OCI-M2 (cell line): Measurements from ENCODE around the gene SLC1A3.
"Not testable (repeated sequence)": the region's sequence is repeated elsewhere in the genome, so short reads cannot be mapped to it uniquely, and the experiment has no call there.

Source experiments
- DNase-seq: peaks from one replicate; lab custom pipeline; 2025; ENCODE audit not compliant: unreplicated experiment; lab: John Stamatoyannopoulos, UW

SLC1A3 gene

DNA sequence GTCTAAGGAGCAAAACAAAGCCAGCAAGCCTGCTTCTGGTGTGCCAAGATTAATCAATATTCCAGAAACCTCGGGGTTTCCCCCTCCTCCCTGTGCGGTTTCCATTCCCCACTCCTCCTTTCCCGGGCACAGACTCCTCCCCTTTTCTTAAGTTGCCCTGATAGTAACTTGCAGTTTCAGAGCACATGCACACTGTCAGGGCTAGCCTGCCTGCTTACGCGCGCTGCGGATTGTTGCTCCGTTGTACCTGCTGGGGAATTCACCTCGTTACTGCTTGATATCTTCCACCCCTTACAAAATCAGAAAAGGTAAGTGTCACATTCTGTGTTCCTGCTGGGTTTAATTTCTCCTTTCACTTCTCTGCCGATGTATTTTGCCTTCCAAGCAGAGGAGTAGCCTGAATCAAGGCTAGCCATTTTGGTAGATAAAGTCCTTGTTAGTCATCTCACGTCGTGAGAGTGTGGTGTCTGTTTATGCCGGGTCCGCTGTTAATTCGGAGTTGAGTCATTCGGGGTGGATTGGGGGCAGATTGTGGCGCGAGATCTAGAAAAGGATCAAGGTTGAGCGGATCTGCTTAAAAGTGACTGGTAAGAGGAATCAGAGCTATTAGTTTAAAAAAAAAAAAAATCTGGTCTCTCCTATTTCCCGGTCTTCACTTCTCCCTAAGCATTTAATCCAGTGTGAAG lies at the start of gene SLC1A3:
TSS of gene SLC1A3 (plus strand) at position 179 of the 686 bp plus-strand sequence. CDS start 1,818 bp downstream, outside the sequence.
- peak; percentile 13 for DNase-seq

DNA sequence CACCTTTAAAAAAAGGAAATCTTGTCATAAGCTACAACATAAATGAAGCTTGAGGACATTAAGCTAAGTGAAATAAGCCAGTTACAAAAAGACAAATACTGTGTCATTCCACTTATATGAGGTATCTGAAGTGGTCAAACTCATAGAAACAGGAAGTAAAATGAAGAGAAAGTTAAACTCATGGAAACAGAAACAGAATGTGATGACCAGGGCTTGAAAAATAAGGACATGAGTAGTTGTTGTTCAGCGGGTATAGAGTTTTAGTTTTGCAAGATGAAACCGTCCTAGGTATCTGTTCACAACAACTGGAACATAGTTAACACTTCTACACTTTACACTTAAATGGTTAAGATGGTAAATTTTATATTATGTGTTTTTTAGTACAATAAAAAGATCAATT lies 47.8 kb upstream of the SLC1A3 start:
- no peak for DNase-seq

DNA sequence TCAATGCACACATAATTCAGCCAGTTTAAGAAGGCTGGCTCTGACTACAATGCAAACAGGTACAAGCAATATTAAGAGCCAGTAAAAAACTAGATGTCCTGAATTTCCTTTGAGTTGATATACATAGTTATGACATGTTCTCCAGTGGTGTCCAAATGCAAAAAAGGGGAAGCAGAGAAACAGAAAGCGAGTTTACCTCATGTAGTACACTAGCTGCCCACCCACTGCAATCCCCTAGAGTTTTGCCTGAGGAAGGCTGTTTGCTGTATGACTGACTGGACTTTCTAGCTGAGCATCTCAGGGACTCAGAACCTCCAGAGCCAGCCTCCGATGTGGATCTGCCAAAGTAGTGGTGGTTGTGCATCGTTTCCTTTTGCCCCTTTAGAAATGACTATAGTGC lies 44.8 kb upstream of the SLC1A3 start:
- no peak for DNase-seq

- no peak for DNase-seq
Measured at GRCh38 chr5:36569491-36569890, 36.9 kb upstream of the SLC1A3 start.

- no peak for DNase-seq
Measured at GRCh38 chr5:36570301-36571095, 35.9 kb upstream of the SLC1A3 start.

DNA sequence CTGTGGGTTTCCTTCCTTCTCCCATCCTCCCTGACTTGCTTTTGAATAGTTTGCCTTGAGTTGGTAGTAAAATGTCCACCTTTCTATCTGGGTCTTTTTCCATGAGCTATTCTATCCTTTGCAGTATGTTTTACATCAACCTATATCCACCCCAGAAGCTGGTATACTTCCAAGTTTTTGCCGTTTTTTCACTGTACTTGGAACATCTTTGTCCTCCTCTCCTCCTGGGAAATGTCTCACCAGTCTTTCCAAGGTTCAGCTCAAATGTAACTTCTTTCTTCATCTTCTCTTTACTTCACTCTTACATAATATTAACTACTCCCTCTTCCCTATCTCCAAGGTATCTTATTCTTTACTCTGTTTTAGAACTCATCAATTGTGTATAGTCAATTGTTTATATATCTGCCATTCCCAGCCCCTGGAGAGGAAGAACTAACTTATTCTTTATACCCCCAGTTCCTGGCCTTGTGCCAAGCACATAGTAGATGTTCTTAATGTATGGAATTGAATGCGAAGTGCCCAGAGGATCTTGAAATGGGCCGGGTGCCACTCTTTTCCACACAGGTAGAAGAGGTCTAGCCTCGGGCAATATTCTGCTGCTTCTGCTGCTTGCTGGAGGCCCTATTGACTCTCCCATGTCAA lies 34.9 kb upstream of the SLC1A3 start:
- no peak for DNase-seq

- DNase-seq, result no peak
Measured at GRCh38 chr5:36573438-36573837, 33.0 kb upstream of the SLC1A3 start.

- DNase-seq, result no peak
Measured at GRCh38 chr5:36575361-36575781, 31.0 kb upstream of the SLC1A3 start.

DNA sequence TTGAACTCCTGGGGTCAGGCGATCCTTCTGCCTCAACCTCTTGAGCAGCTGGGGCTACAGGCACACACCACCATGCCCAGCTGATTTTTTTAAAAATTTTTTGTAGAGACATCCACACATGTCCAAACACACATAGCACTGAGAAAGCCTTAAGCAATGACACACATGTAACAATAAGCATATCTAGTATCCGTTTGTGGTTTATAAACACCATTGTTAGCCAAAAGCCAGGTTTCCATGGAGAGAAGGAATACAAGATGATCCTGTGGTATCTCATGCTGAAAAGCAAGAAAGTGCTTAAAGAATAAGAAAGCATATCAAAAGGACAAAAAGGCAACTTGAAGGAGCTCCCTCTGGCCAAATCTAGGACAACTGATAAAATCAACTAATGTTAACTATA lies 29.7 kb upstream of the SLC1A3 start:
- no peak for DNase-seq

GRCh38 chr5:36579858-36580257 lies 26.5 kb upstream of the SLC1A3 start:
- DNase-seq, result not testable (repeated sequence)

- no peak for DNase-seq
Measured at GRCh38 chr5:36581070-36581469, 25.3 kb upstream of the SLC1A3 start.

DNA sequence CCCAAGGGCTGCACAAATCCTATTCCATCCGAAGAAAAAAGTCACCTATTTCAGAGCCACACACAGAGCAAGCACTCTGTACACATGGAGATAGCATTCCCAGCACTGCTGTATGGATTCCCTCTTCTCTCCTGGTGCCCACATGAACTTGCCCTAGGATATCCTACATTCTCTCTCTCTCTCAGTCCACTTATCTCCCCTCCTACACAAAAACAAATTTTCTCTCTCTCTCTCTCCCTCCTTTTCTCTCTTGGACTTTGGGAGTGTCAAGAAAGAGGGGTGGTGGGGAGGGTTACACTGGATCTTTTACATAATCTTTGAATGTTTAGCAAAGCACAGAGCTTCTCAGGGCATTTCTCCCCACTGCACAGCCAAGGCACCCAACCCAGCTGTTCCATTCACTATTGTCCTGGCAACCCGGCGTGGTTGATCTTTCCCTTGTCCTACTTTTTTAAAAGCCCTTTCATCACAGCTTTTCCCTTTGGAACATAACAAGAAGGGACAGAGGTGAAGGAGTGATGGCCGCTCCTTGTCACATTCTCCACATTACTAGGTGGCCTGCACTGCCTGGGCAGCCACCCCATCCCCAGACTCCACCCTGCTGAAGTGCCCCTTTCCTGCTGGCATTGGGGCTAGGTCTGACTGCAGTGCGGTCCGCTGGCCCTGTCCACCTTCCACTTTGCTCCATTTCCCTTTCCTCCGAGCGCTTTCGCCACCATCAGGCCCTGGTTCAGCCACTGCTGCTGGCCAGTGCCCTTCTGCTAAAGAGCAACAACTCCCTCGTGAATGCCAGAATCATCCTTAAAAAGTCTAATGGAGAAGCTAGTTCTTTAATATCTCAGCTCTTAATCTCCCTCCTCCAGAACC lies 22.2 kb upstream of the SLC1A3 start:
- no peak for DNase-seq

- DNase-seq, result no peak
Measured at GRCh38 chr5:36585701-36586100, 20.7 kb upstream of the SLC1A3 start.

- DNase-seq, result no peak
Measured at GRCh38 chr5:36587354-36587753, 19.1 kb upstream of the SLC1A3 start.

DNA sequence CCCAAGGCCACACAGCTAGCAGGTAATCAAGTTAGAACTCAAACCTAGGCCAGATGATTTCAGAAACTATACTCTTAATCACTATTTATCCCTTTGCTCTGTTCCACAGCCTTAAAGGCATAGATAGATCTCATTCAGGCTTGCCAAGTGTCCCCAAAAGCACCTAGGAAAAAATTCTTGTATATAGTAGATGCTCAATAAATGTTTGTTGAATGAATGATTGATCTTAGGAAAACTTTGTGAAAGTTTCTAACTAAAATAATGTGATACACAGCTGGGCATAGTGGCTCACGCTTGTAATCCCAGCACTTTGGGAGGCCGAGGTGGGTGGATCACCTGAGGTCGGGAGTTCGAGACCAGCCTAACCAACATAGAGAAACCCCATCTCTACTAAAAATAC lies 16.7 kb upstream of the SLC1A3 start:
- DNase-seq, result not testable (repeated sequence)

GRCh38 chr5:36590513-36591286 lies 15.7 kb upstream of the SLC1A3 start:
- DNase-seq, result no peak

DNA sequence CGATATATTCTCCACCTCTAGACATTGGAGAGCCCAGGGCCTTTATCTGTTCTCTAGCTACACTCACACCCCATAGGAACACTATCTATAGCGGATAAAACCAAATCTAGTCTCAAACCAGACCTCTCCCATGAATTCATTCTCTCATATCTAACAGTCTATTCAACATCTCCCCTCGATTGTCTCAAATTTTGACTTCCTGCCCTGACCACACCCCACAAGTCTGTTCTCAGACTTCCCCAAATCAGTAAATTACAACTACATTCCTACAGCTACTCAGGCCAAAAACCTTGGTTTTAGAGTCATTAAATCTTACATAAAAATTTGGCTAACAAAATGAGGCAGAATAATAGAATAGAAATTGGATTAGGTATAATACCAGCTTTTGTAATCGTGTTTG lies 12.5 kb upstream of the SLC1A3 start:
- no peak for DNase-seq

GRCh38 chr5:36596247-36596646 lies 10.2 kb upstream of the SLC1A3 start:
- no peak for DNase-seq

DNA sequence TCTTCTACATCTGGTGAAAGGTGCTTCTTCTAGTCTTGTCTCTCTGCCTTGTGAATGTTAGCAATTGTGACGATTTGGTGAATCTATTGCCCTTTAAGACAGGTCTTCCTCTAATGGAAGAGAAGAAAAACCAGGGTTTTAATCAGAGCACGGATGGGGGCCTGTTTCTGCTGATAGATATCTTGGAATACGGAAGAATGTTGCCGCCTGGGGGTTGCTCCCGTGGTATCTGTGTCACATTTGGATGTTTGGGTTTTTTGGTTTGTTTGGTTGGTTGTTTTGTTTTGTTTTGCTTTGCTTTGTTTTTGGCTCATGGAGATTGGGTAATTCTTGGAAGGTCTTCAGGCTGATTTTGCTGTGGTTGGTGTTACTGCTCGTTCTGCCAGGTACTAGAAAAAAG lies 9.7 kb upstream of the SLC1A3 start:
- DNase-seq, result no peak

- DNase-seq, result no peak
Measured at GRCh38 chr5:36598045-36598444, 8.4 kb upstream of the SLC1A3 start.
